ENCODE measurements around the gene ASTN2. TPM values are rescaled to one million over a fixed set of nuclear protein-coding genes. Genes with fewer than 3 reads are reported as not detected.

Gene ASTN2
- total and polyA plus RNA-seq, 2 experiments from 2014 or later, result 5.8 to 7.5 TPM

GRCh38 chr9:116749772-116750171, 665.1 kb downstream of the ASTN2 start:
- Histone ChIP-seq H3K27me3 (replicated peaks; ENCODE audit: insufficient read depth) (no peaks in the 10 kb centered on the region), H3K79me2 (ENCODE audit: insufficient read depth) (no peaks in the 10 kb centered on the region), H3K4me2 (ENCODE audit: unreplicated experiment) (no peak overlapping the region), H3K9me2 (ENCODE audit: insufficient read depth) (no peaks in the 10 kb centered on the region), H3K9me3 (ENCODE audit: low read depth) (no peaks in the 10 kb centered on the region), H2AFZ (no peak overlapping the region), H3K9ac (no peak overlapping the region), H3K4me3 (no peak overlapping the region), H3K36me3 (ENCODE audit: low read depth) (no peaks in the 10 kb centered on the region), H3K4me1 (ENCODE audit: insufficient read depth) (no peaks in the 10 kb centered on the region), H3F3A (ENCODE audit: insufficient read depth) (no peaks in the 10 kb centered on the region), H4K20me1 (ENCODE audit: insufficient read depth) (no peaks in the 10 kb centered on the region), H3K27ac (no peak overlapping the region)
- no peak for DNase-seq
- in situ Hi-C loops (cut with MboI), result no loop called here
- no peak for TF ChIP-seq EZH2 (IDR thresholded peaks at IDR 0.05; ENCODE audit: insufficient read depth, poor library complexity, severe bottlenecking)
- TF ChIP-seq EZH2phosphoT487 (IDR thresholded peaks at IDR 0.05; ENCODE audit: insufficient read depth, low read depth), result no peak
- 5 to 11% methylated on average over 2 of the region's 2 CpGs for WGBS, 2 experiments (ENCODE audit: low coverage in 1 of 2, low lambda C conversion rate in 2 of 2, missing lambda C conversion rate in 2 of 2)

- in situ Hi-C loops (cut with MboI), result no loop called here
- DNase-seq, result no peak
- Histone ChIP-seq H3K9me3 (ENCODE audit: low read depth) (no peaks in the 10 kb centered on the region), H4K20me1 (ENCODE audit: insufficient read depth) (no peaks in the 10 kb centered on the region), H3K9me2 (ENCODE audit: insufficient read depth) (no peaks in the 10 kb centered on the region), H3F3A (ENCODE audit: insufficient read depth) (no peaks in the 10 kb centered on the region), H3K4me3 (no peak overlapping the region), H3K27ac (no peak overlapping the region), H2AFZ (no peak overlapping the region), H3K36me3 (ENCODE audit: low read depth) (no peaks in the 10 kb centered on the region), H3K4me1 (ENCODE audit: insufficient read depth) (no peaks in the 10 kb centered on the region), H3K79me2 (ENCODE audit: insufficient read depth) (no peaks in the 10 kb centered on the region), H3K9ac (no peak overlapping the region), H3K27me3 (replicated peaks; ENCODE audit: insufficient read depth) (no peaks in the 10 kb centered on the region), H3K4me2 (ENCODE audit: unreplicated experiment) (no peak overlapping the region)
- no peak for TF ChIP-seq EZH2 (IDR thresholded peaks at IDR 0.05; ENCODE audit: insufficient read depth, poor library complexity, severe bottlenecking)
- no peak for TF ChIP-seq EZH2phosphoT487 (IDR thresholded peaks at IDR 0.05; ENCODE audit: insufficient read depth, low read depth)
- 74 to 80% methylated on average over 3 of the region's 3 CpGs for WGBS, 2 experiments (ENCODE audit: low coverage in 1 of 2, low lambda C conversion rate in 2 of 2, missing lambda C conversion rate in 2 of 2)
These were observed 665.7 kb downstream of the ASTN2 start for GRCh38 chr9:116749176-116749575.

GRCh38 chr9:116741742-116742141, 673.1 kb downstream of the ASTN2 start:
- no peak overlapping the region for H3K4me3 ChIP-seq
- in situ Hi-C loops (cut with MboI), result no loop called here
- no peaks in the 10 kb centered on the region for H3K27me3 ChIP-seq (replicated peaks; ENCODE audit: insufficient read depth)
- no peaks in the 10 kb centered on the region for H3K36me3 ChIP-seq (ENCODE audit: low read depth)
- H3K4me1 ChIP-seq (ENCODE audit: insufficient read depth), result no peaks in the 10 kb centered on the region
- TF ChIP-seq EZH2phosphoT487 (IDR thresholded peaks at IDR 0.05; ENCODE audit: insufficient read depth, low read depth) (no peak), EZH2 (IDR thresholded peaks at IDR 0.05; ENCODE audit: insufficient read depth, poor library complexity, severe bottlenecking) (no peak)
- H3F3A ChIP-seq (ENCODE audit: insufficient read depth), result no peaks in the 10 kb centered on the region
- 46 to 50% methylated on average over 2 of the region's 2 CpGs for WGBS, 2 experiments (ENCODE audit: low coverage in 1 of 2, low lambda C conversion rate in 2 of 2, missing lambda C conversion rate in 2 of 2)
- no peaks in the 10 kb centered on the region for H3K79me2 ChIP-seq (ENCODE audit: insufficient read depth)
- H3K9me3 ChIP-seq (ENCODE audit: low read depth), result no peaks in the 10 kb centered on the region
- no peak for DNase-seq
- no peak overlapping the region for H2AFZ ChIP-seq
- no peak overlapping the region for H3K9ac ChIP-seq
- H3K9me2 ChIP-seq (ENCODE audit: insufficient read depth), result no peaks in the 10 kb centered on the region
- H3K27ac ChIP-seq, result no peak overlapping the region
- no peak overlapping the region for H3K4me2 ChIP-seq (ENCODE audit: unreplicated experiment)
- no peaks in the 10 kb centered on the region for H4K20me1 ChIP-seq (ENCODE audit: insufficient read depth)

DNA sequence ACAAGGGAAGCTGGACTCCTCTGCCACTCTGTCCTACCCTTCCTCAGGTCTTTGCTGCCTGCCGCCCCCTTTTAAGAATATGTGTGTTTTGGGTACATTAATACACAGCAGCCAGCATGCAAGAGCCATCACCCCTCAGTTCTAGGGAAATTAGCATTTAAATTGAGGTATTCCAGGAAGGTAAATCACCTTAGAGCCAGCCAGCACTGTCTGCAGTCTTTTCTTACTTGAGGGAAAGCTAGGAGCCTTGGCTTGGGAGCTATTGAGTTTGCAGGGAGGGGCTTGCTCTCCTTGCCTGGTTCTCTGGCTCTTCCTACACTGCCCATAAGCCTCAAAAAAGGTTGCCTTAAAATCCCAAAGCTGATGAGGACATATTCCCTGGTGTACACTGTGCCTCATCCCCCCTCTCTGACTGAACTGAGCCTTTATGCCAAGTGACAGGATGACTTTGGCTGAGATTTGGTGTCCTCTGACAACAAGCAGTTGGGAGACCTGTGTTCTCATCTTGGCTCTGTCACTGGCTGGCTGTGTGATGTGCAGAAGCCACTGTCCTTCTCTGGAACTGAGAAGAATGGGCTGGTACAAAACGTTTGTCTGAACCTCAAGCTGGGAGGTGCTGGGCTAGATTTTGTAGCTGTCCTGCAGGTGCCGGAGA, 673.6 kb downstream of the ASTN2 start:
- TF ChIP-seq EZH2 (IDR thresholded peaks at IDR 0.05; ENCODE audit: insufficient read depth, poor library complexity, severe bottlenecking) (no peak), EZH2phosphoT487 (IDR thresholded peaks at IDR 0.05; ENCODE audit: insufficient read depth, low read depth) (no peak)
- H3K9ac ChIP-seq, result no peak overlapping the region
- H3K4me1 ChIP-seq (ENCODE audit: insufficient read depth), result no peaks in the 10 kb centered on the region
- 51 to 56% methylated on average over 3 of the region's 3 CpGs for WGBS, 2 experiments (ENCODE audit: low coverage in 1 of 2, low lambda C conversion rate in 2 of 2, missing lambda C conversion rate in 2 of 2)
- DNase-seq, result no peak
- in situ Hi-C loops (cut with MboI), result no loop called here
- H3K4me3 ChIP-seq, result no peak overlapping the region
- no peaks in the 10 kb centered on the region for H3K9me3 ChIP-seq (ENCODE audit: low read depth)
- H3K79me2 ChIP-seq (ENCODE audit: insufficient read depth), result no peaks in the 10 kb centered on the region
- no peaks in the 10 kb centered on the region for H3K27me3 ChIP-seq (replicated peaks; ENCODE audit: insufficient read depth)
- H4K20me1 ChIP-seq (ENCODE audit: insufficient read depth), result no peaks in the 10 kb centered on the region
- no peak overlapping the region for H2AFZ ChIP-seq
- H3K9me2 ChIP-seq (ENCODE audit: insufficient read depth), result no peaks in the 10 kb centered on the region
- no peaks in the 10 kb centered on the region for H3K36me3 ChIP-seq (ENCODE audit: low read depth)
- H3F3A ChIP-seq (ENCODE audit: insufficient read depth), result no peaks in the 10 kb centered on the region
- no peak overlapping the region for H3K4me2 ChIP-seq (ENCODE audit: unreplicated experiment)
- H3K27ac ChIP-seq, result no peak overlapping the region

All from GM23248 (cell line).